NCI-H526 (cell line): Measurements from ENCODE around the gene EEF2K.
"Not testable (repeated sequence)": the region's sequence is repeated elsewhere in the genome, so short reads cannot be mapped to it uniquely, and the experiment has no call there.

Experiments used
- DNase-seq, 2 experiments: peaks; one replicate each; lab custom pipeline; 2025; lab: John Stamatoyannopoulos, UW

Gene EEF2K

DNA sequence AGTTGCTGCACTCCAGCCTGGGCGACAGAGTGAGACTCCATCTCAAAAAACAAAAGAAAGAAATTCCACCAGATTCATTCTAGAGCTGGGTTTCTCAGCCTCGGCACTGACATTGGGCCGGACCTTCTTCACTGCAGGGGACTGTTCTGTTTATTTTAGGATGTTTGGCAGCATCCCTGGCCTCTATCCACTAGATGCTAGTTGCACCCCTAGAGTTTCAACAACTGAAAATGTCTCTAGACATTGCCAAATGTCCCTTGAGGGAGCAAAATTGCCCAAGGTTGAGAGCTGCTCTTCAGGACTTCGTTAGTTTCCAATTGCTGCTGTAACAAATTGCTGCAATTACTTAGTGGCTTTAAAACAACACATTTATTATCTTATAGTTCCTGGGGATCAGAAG, 7.2 kb downstream of the EEF2K start:
- no peak for DNase-seq

DNA sequence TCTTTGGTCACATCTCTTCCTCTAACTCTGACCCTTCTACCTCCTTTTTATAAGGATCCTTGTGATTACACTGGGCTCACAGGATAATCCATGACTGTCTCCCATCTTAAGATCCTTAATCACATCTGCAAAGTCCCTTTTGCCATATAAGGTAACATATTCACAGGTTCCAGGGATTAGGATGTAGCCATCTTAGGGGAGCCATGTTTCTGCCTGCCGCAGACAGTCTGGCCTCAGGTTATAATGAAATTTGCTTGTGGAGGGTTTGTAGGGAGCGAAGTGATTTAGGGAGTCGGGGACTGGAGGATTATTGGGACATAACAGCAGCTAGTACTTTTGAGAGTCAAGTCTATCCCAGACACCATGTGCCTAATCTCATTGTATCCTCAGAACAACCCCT, 7.7 kb downstream of the EEF2K start:
- no peak for DNase-seq

DNA sequence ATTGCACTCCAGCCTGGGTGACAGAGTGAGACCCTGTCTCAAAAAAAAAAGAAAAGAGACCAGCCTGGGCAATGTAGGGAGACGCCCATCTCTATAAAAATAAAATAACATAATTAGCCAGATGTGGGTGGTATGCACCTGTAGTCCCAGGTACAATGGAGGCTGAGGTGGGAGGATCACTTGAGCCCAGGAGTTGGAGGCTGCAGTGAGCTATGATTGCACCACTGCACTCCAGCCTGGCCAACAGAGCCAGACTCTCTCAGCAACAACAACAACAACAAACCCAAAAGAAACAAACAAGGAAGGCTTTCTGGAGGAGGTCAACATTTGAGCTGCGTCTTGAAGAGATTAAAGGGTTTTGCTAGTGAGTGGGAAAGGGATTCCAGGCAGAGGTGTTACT, 8.3 kb downstream of the EEF2K start:
- DNase-seq: no peak

- no peak for DNase-seq
These were observed 8.8 kb downstream of the EEF2K start for GRCh38 chr16:22214889-22215288.

DNA sequence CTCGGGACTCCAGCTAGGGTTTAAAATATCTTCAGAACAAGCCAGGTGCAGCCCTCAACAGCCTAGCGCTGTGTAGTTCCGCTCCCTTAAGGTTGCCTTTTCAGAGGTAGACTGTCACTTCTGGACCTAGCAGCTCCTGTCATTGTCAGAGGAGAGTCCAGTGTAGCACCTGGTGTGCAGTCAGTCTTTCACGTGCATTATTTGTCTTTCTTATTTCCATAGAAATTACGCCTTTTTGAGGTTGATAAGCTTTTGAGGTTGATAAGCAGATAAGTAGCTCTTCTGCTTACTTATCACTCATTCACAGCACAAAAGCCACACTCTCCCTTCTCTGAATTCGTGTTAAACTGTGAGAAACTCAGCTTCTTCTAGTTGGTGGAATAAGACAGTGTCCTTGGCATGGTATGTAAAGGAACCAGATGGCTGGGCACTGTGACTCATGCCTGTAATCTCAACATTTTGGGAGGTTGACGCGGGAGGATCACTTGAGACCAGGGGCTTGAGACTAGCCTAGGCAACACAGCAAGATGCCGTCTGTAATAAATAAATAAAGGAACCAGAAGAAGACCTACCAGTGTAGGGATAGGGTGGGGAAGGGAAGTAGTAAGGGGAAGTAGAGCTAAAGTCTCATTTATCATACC, 10.2 kb downstream of the EEF2K start:
- DNase-seq: no peak

GRCh38 chr16:22216832-22217225, 10.8 kb downstream of the EEF2K start:
- not testable (repeated sequence) for DNase-seq

DNA sequence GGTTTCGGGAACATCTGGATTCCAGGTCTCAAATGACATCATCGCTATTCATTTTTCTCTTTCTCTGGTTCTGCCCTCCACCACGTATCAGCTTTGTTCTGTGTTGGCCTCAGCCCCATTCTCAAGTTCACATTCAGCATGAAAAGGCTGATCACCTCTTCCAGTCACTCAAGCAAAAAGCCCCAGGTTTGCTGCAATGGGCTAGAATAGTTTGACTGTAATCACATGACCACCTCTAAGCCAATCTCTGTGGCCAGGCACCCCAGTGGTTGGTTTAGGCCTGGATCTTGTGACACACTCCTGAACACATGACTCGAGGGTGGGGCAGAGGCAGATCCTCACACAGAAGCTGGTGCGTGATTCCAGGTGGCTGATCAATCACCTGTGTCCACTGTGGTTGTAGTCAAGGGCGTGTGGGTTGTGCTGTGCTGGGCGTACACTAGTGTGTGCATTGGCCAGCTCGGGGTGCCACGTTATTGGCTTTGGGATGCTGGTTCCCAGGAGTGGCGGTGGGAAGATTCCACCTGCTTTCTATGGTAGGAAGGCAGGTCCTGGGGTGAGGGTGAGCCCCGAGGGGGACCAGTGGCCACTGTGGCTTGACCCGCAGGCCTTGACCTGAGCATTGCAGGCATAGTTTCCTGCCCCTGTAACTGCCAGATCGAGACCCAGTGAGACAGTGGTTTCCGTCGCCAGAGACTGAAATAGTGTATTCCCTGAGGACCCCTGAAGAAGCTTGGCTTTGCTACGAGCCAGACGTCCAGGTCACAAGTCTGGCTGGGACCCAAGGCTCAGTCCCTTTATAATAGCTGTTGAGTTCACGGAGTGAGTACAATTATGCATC, 12.0 kb downstream of the EEF2K start:
- DNase-seq: no peak

- no peak for DNase-seq
These were observed 13.5 kb downstream of the EEF2K start for GRCh38 chr16:22219389-22220068.

DNA sequence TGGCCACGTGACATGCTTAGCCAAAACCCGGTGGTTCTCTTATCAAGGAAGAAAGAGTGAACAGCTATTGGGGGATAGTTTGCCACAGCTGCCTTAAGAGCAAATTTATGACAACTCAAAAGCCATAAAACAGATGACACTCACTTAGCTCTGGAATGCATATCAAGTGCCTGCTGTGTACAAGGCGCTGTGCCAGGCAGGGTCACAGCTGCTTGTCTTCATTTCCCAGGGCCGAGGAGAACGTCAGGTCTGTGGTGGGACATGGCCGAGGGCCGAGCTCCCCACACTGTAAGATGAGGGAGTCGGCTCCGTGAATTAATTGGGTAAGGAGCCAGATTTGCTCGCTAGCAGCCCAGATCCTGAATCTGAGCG, 14.0 kb downstream of the EEF2K start:
- no peak for DNase-seq

DNA sequence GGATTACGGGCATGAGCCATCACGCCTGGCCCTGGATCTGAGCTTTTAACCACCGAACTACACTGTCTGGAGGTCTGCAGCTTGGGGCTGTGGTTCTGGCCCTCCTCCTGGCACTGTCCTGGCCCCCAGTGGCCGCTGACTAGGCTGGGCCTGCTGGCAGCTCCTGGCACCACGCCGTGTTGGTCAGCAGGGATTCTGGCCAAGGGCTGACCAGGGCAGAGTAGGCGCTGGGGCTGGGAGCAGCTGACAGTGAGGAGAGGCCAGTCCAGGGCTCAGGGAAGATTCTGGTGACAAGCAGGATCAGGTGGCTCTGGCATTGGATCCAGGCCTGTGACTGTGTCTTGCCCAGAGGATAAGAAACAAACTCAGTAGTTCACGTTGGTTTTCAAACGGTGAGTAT, 14.6 kb downstream of the EEF2K start:
- DNase-seq: no peak

- no peak for DNase-seq
These were observed 15.9 kb downstream of the EEF2K start for GRCh38 chr16:22222006-22222405.

GRCh38 chr16:22222998-22223397, 16.9 kb downstream of the EEF2K start:
- DNase-seq: no peak

- DNase-seq: no peak
These were observed 19.0 kb downstream of the EEF2K start for GRCh38 chr16:22225060-22225459.

- DNase-seq: no peak
These were observed 23.8 kb downstream of the EEF2K start for GRCh38 chr16:22229889-22230288.

DNA sequence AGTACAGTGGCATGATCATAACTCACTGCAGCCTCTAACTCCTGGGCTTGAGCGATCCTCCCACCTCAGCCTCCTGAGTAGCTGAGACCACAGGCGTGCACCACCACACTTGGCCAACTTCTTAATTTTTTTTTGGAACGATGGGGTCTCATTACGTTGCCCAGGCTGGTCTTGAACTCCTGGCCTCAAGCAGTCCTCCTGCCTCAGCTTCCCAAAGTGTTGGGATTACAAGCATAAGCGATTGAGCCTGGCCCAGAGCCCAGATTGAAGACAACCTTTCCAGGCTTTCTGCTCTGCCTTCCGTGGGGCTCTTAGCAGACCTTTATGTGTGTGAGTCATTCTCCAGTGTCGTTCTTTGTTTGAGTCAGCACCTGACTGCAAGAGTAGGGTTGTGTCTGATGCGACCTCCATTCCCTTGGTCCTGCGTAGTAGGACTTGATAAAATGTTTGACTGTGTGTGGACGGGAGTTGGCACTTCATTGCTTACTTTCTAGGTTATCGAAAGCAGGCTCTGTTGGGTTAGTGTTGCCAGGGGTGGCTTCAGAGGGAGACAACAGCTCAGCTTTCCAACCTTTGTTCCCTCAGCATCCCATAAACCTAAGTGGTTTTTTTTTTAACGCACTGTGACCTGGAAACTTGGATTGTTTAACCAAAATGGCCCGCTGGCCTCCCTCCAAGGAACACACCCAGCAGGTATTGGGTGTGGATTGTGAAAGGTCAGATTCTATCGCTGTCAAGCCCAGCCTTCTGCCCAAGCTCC, 26.4 kb downstream of the EEF2K start:
- no peak for DNase-seq

GRCh38 chr16:22233037-22233372, 26.9 kb downstream of the EEF2K start:
- DNase-seq: no peak

- no peak for DNase-seq
These were observed 30.0 kb downstream of the EEF2K start for GRCh38 chr16:22235839-22236745.

DNA sequence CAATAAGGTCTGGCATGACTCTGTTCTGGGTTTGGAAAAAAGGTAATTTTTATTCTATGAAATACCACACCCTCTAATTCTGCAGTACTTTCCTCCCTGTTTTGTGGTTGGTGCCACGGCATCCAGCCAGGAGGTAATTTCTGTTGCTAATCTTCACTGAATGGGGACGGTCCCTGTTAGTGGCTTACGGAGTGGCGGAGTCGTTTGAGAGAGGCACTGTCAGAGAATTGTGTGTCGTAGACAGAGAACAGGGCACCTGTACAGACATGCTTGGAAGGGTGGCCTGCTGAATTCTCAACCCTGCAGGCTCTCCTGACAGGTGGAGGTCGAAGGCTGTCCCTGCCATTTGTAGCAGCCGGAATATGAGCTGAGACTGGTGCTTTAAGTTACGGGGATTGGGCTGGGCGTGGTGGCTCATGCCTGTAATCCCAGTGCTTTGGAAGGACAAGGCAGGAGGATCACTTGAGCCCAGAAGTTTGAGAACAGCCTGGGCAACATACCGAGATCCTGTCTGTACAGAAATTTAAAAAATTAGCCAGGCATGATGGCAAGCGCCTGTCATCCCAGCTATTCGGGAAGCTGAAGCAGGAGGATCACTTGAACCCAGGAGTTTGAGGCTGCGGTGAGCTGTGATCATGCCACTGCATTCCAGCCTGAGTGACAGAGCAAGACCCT, 33.2 kb downstream of the EEF2K start:
- no peak for DNase-seq

DNA sequence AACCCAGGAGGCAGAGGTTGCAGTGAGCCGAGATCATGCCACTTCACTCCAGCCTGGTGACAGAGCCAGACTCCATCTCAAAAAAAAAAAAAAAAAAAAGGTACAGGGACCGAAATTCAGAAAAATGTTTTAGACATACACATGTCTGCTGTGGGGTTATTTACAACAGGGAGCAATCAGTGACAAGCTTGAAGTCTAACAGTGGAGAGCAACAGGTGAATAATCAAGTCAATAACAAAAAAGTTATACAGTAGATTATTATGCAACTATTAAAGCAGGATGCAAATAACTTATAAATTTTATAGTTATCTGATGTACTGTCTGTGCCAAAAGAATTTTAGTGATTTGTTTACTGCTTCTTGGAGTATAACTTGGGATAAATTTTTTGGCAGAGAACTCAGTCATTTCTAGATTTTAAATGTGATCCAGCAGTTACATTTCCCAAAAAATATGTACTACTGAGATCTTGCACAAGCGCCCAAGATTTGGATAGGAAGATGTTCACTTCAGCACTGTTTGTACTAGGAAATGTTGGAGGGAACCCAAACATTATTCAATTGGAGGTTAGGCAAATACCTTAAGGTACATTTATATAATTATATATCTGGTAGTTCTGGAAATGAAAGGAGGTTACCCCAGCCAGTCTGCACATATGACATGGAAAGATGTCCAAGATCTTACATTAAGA, 34.1 kb downstream of the EEF2K start:
- DNase-seq: no peak

DNA sequence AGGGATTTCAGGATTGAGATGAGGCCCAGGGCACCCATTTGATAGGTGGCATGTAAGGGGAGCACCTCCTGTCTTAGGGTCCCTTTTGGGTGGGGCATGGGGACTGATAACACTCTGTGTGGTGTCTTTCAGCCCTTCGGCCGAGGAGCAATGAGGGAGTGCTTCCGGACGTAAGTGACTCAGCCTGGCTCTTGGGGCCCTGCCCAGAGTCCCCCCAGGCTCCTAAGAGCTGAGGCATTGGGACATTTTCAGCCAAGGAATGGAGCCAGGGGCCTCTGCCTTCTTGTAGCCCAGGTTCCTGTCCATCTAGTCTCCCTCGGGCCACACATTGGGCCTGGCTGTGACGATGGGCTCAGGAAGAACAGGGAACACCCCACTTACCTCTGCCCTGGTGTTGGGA, 44.4 kb downstream of the EEF2K start:
- DNase-seq: no peak
